K562 (cell line): ENCODE measurements around the gene ALKBH8. TPM values are rescaled to one million over a fixed set of nuclear protein-coding genes. Genes with fewer than 3 reads are reported as not detected.

Experiments used
- ATAC-seq: fragments of 200-7000 bp; cut with Tn5 transposase; 3 replicates; pipeline ENCODE4 v1.9.1; 2020; ENCODE audit warnings: moderate library complexity
- BruUV-seq: library from RNA; stranded (reverse); fragments of 400-500 nt; replicated peaks from 2 replicates; lab custom pipeline; 2021; lab: Mats Ljungman, UMichigan
- CTCF ChIA-PET: fragments of 300-600 bp; formaldehyde crosslinking; extraction: SDS; loops from one replicate; lab custom pipeline; 2021; ENCODE audit warnings: low intra/inter-chr PET ratio; lab: Yijun Ruan, JAX
- POLR2A ChIA-PET: fragments of 300-600, 350-650 bp; sonication (Branson Sonifier 250); formaldehyde crosslinking; extraction: SDS; loops from one replicate; lab custom pipeline; 2021; ENCODE audit warnings: antibody characterized with exemption, inconsistent platforms; lab: Yijun Ruan, JAX
- DNase-seq, 4 experiments: peaks; one replicate each; pipeline versions ENCODE4 v3.0.0 to v3.0.0-alpha.2; 2011 to 2018; ENCODE audit warnings: low spot score in 3 of 4, mixed read lengths in 3 of 4; ENCODE audit errors: extremely low read depth in 1 of 4
- FAIRE-seq: peaks from 2 replicates; lab custom pipeline; 2011; peaks lifted over from hg19 to GRCh38; lab: Jason Lieb, UNC
- H2AFZ ChIP-seq: 2 replicates; pipeline ENCODE4 v1.6.0; 2011; ENCODE audit warnings: low read depth, low read length, control low read depth, inconsistent platforms
- H3K27ac ChIP-seq: fragments of 200-600 bp; 3 replicates; pipeline ENCODE4 v1.8.0; 2011; ENCODE audit warnings: low read depth, mild to moderate bottlenecking, control low read depth, inconsistent platforms, low read length, moderate library complexity, mixed read lengths; ENCODE audit errors: extremely low read depth
- H3K27me3 ChIP-seq, 2 experiments: fragments of 300-600 bp in 1 of 2; 2 replicates in 1 of 2; 3 replicates in 1 of 2; pipeline versions ENCODE4 v1.6.0 to v1.8.0; 2011; ENCODE audit warnings: inconsistent platforms in 2 of 2, low read length in 2 of 2, mild to moderate bottlenecking in 1 of 2, mixed read lengths in 1 of 2, moderate library complexity in 1 of 2; ENCODE audit not compliant: control insufficient read depth in 2 of 2, insufficient read depth in 2 of 2
- H3K36me3 ChIP-seq: fragments of 300-600 bp; 3 replicates; pipeline ENCODE4 v1.8.0; 2011; ENCODE audit warnings: mild to moderate bottlenecking, low read length, inconsistent platforms; ENCODE audit not compliant: control insufficient read depth, insufficient read depth
- H3K4me1 ChIP-seq, 2 experiments: fragments of 200-600 bp in 1 of 2; replicated peaks in 1 of 2; 2 replicates in 1 of 2; 3 replicates in 1 of 2; pipeline versions ENCODE4 v1.5.1 to v1.8.0; 2011; ENCODE audit warnings: inconsistent platforms in 2 of 2, low read length in 2 of 2, mild to moderate bottlenecking in 1 of 2, mixed read lengths in 1 of 2, moderate library complexity in 1 of 2; ENCODE audit not compliant: control insufficient read depth in 2 of 2, insufficient read depth in 2 of 2
- H3K4me2 ChIP-seq: 2 replicates; pipeline ENCODE4 v1.6.1; 2011; ENCODE audit warnings: low read length, control low read depth, inconsistent platforms, mixed read lengths; ENCODE audit not compliant: insufficient read depth
- H3K4me3 ChIP-seq: fragments of 200-600 bp; sonication (generic), shearing (Covaris generic); 2 replicates; pipeline ENCODE4 v1.5.1; 2016; ENCODE audit warnings: control low read depth, inconsistent platforms
- H3K79me2 ChIP-seq: fragments of 200-600 bp; 3 replicates; pipeline ENCODE4 v1.8.0; 2011; ENCODE audit warnings: low read length, inconsistent platforms; ENCODE audit not compliant: control insufficient read depth, insufficient read depth
- H3K9ac ChIP-seq, 2 experiments: 2 replicates each; pipeline versions ENCODE4 v1.6.0 to v1.6.1; 2011; ENCODE audit warnings: low read depth in 2 of 2, low read length in 2 of 2, control low read depth in 1 of 2, inconsistent platforms in 1 of 2, mild to moderate bottlenecking in 1 of 2, mixed read lengths in 1 of 2; ENCODE audit not compliant: insufficient read depth in 1 of 2
- H3K9me1 ChIP-seq: one replicate; pipeline ENCODE4 v1.6.0; 2011; ENCODE audit warnings: inconsistent platforms, mild to moderate bottlenecking, low read length, moderate library complexity; ENCODE audit not compliant: control insufficient read depth, insufficient read depth
- H3K9me3 ChIP-seq: replicated peaks from 2 replicates; pipeline ENCODE4 v1.5.1; 2011; ENCODE audit warnings: low read depth, low read length, inconsistent platforms; ENCODE audit not compliant: control insufficient read depth, insufficient read depth
- H4K20me1 ChIP-seq: replicated peaks from 2 replicates; pipeline ENCODE4 v1.6.1; 2011; ENCODE audit warnings: low read length, inconsistent platforms, mixed read lengths; ENCODE audit not compliant: control insufficient read depth, insufficient read depth
- ESRRA ChIP-seq: fragments of 450-650 bp; IDR thresholded peaks from 2 replicates; pipeline ENCODE4 v1.6.1; 2014; ENCODE audit warnings: low read depth, mild to moderate bottlenecking, moderate library complexity, borderline replicate concordance
- GATAD2A ChIP-seq: fragments of 450-650 bp; IDR thresholded peaks from 2 replicates; pipeline ENCODE4 v1.6.1; 2017
- HIVEP1 ChIP-seq: fragments of 250-450 bp; sonication (Bioruptor Pico); IDR thresholded peaks from 2 replicates; pipeline ENCODE4 v1.4.0; 2020; ENCODE audit warnings: mild to moderate bottlenecking
- NR3C1 ChIP-seq: sonication (generic); formaldehyde crosslinking; IDR thresholded peaks from 2 replicates; pipeline ENCODE4 v1.8.1; 2022; ENCODE audit warnings: missing genetic modification reagents
- TBL1XR1 ChIP-seq, 2 experiments: IDR thresholded peaks; 2 replicates each; pipeline ENCODE4 v1.6.1; 2012; ENCODE audit warnings: improper control_type of control experiment in 2 of 2, low read length in 2 of 2, mild to moderate bottlenecking in 1 of 2
- WGBS: fragments of 100-300 bp; shearing (Covaris generic); methylation state at CpG from one replicate; pipeline ENCODE4 v1.1.6; 2016; ENCODE audit warnings: low coverage, mixed read lengths; ENCODE audit not compliant: insufficient coverage; ENCODE audit errors: missing lambda C conversion rate; 5-methylcytosine and 5-hydroxymethylcytosine counted together
- in situ Hi-C: fragments of 300-500 bp; cut with MboI; formaldehyde crosslinking; loops from 4 replicates; pipeline ENCODE4 v1.15.0; 2018; ENCODE audit warnings: inconsistent platforms, mixed read lengths
- intact Hi-C: fragments of 100-400 bp; cut with micrococcal nuclease; formaldehyde crosslinking; loops from 2 replicates; pipeline ENCODE4 v1.14.2; 2022
- polyA plus RNA-seq, 8 experiments: library from polyadenylated mRNA; depleted of rRNA in 4 of 8; stranded (reverse) in 5 of 8; unstranded in 3 of 8; fragments of >200 nt; fragmentation: Nextera tagmentation in 2 of 8; fragmentation: Illumina TruSeq in 1 of 8; extraction: Ambion mirVana in 2 of 8; extraction: Trizol in 1 of 8; gene quantifications; 2 replicates each; pipeline versions ENCODE4 v1.2.1 to v1.2.3, GENCODE V29; 2011 to 2014; ENCODE audit warnings: inconsistent platforms in 1 of 8, missing spikeins in 1 of 8
- total RNA-seq, 7 experiments: library from RNA; depleted of rRNA in 6 of 7; stranded (reverse); fragments of >200 nt in 6 of 7; fragmentation: Illumina TruSeq in 2 of 7; extraction: Trizol in 2 of 7; gene quantifications; 2 replicates each; pipeline versions ENCODE4 v1.2.1 to v1.2.3, GENCODE V29; 2011 to 2021; ENCODE audit warnings: low replicate concordance in 1 of 7

ALKBH8 gene
- total and polyA plus RNA-seq, 9 of the 15 experiments (the other 6 are each of a cell fraction or from before 2014, with no cell fraction given), result 4.3 to 14.4 (median 9.1) TPM

- no peak overlapping the region for H3K4me2 ChIP-seq
- no peak overlapping the region for H3K27ac ChIP-seq
- no peaks in the 10 kb centered on the region for H3K36me3 ChIP-seq
- no peak overlapping the region for H3K9ac ChIP-seq
- no peak overlapping the region for H3K4me3 ChIP-seq
- ATAC-seq (no peak), FAIRE-seq (no peak), DNase-seq (no peak)
- in situ Hi-C loops, result no loop called here
- no peak for TF ChIP-seq GATAD2A
- no peaks in the 10 kb centered on the region for H3K9me1 ChIP-seq
- POLR2A ChIA-PET, result interaction anchor here (0.8 kb wide), 1 partner anchor 33 kb away, joined by 3 read pairs; no protein-coding TSS in a partner anchor
- CTCF ChIA-PET, result no interaction called here
- WGBS, result 12% methylated on average over 3 of the region's 3 CpGs
- H3K79me2 ChIP-seq, result no peaks in the 10 kb centered on the region
- no peaks in the 10 kb centered on the region for H3K4me1 ChIP-seq
- intact Hi-C loops, result no loop called here
- BruUV-seq, result no TSS peak
- H2AFZ ChIP-seq, result no peak overlapping the region
- no peaks in the 10 kb centered on the region; a peak in 1 of 5 replicates for H3K27me3 ChIP-seq
- H4K20me1 ChIP-seq, result no peaks in the 10 kb centered on the region
- H3K9me3 ChIP-seq, result no peaks in the 10 kb centered on the region
Measured at GRCh38 chr11:107477820-107478219, 87.7 kb downstream of the ALKBH8 start.

- FAIRE-seq, result no peak
- Histone ChIP-seq H2AFZ (no peak overlapping the region), H3K27me3 (no peaks in the 10 kb centered on the region; a peak in 1 of 5 replicates), H4K20me1 (no peaks in the 10 kb centered on the region), H3K9me1 (no peaks in the 10 kb centered on the region), H3K4me2 (no peak overlapping the region), H3K36me3 (no peaks in the 10 kb centered on the region), H3K79me2 (no peaks in the 10 kb centered on the region), H3K4me1 (no peaks in the 10 kb centered on the region), H3K9me3 (no peaks in the 10 kb centered on the region), H3K27ac (no peak overlapping the region), H3K4me3 (no peak overlapping the region), H3K9ac (no peak overlapping the region)
- no peak for DNase-seq
- intact Hi-C loops (no loop called here), in situ Hi-C loops (no loop called here)
- no peak for TF ChIP-seq TBL1XR1 (IDR thresholded peaks at IDR 0.05; ENCODE audit: low read length in 2 of 2)
- TF ChIP-seq NR3C1 (CRISPR knock-in tag), result no peak
- no peak for TF ChIP-seq ESRRA
- TF ChIP-seq HIVEP1, result no peak
- 0% methylated on average over 3 of the region's 3 CpGs for WGBS
- ChIA-PET POLR2A (interaction anchor here (0.7 kb wide), 1 partner anchor 16 kb away, joined by 5 read pairs; the partner anchor contains the start of gene CWF19L2), CTCF (no interaction called here)
- no peak for ATAC-seq
- BruUV-seq, result no TSS peak
Measured at GRCh38 chr11:107473792-107474191, 91.7 kb downstream of the ALKBH8 start.
